ENCODE measurements around the gene PCDHB16. TPM values are rescaled to one million over a fixed set of nuclear protein-coding genes. Genes with fewer than 3 reads are reported as not detected.

PCDHB16 gene
- total and polyA plus RNA-seq, 2 of the 4 experiments (the other 2 are of a cell fraction), result 0.18 to 0.36 TPM

- Histone ChIP-seq H4K20me1 (ENCODE audit: insufficient read depth, low read length) (no peaks in the 10 kb centered on the region), H4K5ac (ENCODE audit: low read depth, low read length) (no peak overlapping the region), H2AFZ (replicated peaks; ENCODE audit: low read length, poor library complexity) (no peak overlapping the region), H3K27ac (ENCODE audit: insufficient read depth, low read length) (no peak overlapping the region), H3K4me2 (ENCODE audit: low read depth, low read length) (no peak overlapping the region), H2AK9ac (replicated peaks; ENCODE audit: low read depth, low read length, poor library complexity) (no peak overlapping the region), H3K79me1 (ENCODE audit: low read depth in 1 of 2, low read length in 2 of 2) (no peaks in the 10 kb centered on the region), H3K27me3 (ENCODE audit: control insufficient read depth, insufficient read depth, low read length) (no peaks in the 10 kb centered on the region), H3K36me3 (ENCODE audit: control insufficient read depth, insufficient read depth, low read length) (no peaks in the 10 kb centered on the region), H4K8ac (ENCODE audit: low read depth in 2 of 2, low read length in 2 of 2) (no peak overlapping the region), H2BK20ac (ENCODE audit: low read depth, low read length) (no peak overlapping the region), H3K9me1 (ENCODE audit: insufficient read depth, low read length) (no peaks in the 10 kb centered on the region), H3K56ac (ENCODE audit: extremely low read depth, insufficient read depth, low read length) (no peak overlapping the region), H2AK5ac (ENCODE audit: low read depth, low read length) (no peak overlapping the region), H4K91ac (ENCODE audit: insufficient read depth, low read depth, low read length) (no peak overlapping the region), H2BK15ac (ENCODE audit: low read depth, low read length) (no peak overlapping the region), H3K14ac (replicated peaks; ENCODE audit: low read depth, low read length) (no peak overlapping the region), H3K18ac (ENCODE audit: low read depth, low read length) (no peak overlapping the region), H3K9ac (ENCODE audit: low read depth, low read length) (no peak overlapping the region), H2BK5ac (ENCODE audit: low read depth, low read length, poor library complexity, severe bottlenecking) (no peak overlapping the region), H2BK120ac (ENCODE audit: low read depth, low read length) (no peak overlapping the region), H3K4me1 (ENCODE audit: control insufficient read depth, insufficient read depth, low read length) (no peaks in the 10 kb centered on the region), H3K4me3 (ENCODE audit: insufficient read depth, low read depth, low read length) (no peak overlapping the region), H3K9me3 (ENCODE audit: control insufficient read depth, insufficient read depth, low read length) (peaks cover 22% of the 10 kb centered on the region; the same call in 1 of the 2 replicates), H3K23ac (ENCODE audit: low read depth, low read length) (no peak overlapping the region), H3K4ac (ENCODE audit: low read depth, low read length) (no peak overlapping the region)
- dilution Hi-C loops (cut with HindIII; ENCODE audit: low sequenced_read_pairs, unreplicated experiment), result no loop called here
- BruUV-seq (replicated peaks), result no TSS peak
- ChIA-PET CTCF (no interaction called here), POLR2A (ENCODE audit: unreplicated experiment) (no interaction called here)
- in situ Hi-C loops (cut with MboI; ENCODE audit: low sequenced_read_pairs), result no loop called here
- intact Hi-C loops (cut with micrococcal nuclease), result no loop called here
- TF ChIP-seq RAD21 (IDR thresholded peaks at IDR 0.05; ENCODE audit: low read length), result no peak
- TF ChIP-seq USF2 (IDR thresholded peaks at IDR 0.05; ENCODE audit: low read depth, low read length), result no peak
- no peak for TF ChIP-seq NFE2L2 (IDR thresholded peaks at IDR 0.05; ENCODE audit: low read depth, low read length)
- no peak for TF ChIP-seq POLR2A (IDR thresholded peaks at IDR 0.05; ENCODE audit: low read depth, low read length)
- TF ChIP-seq CEBPB (IDR thresholded peaks at IDR 0.05; ENCODE audit: low read depth, low read length), result no peak
- no peak for TF ChIP-seq RCOR1 (IDR thresholded peaks at IDR 0.05; ENCODE audit: insufficient replicate concordance, low read length)
- TF ChIP-seq MAFK (IDR thresholded peaks at IDR 0.05; ENCODE audit: low read depth, low read length), result no peak
- TF ChIP-seq MXI1 (IDR thresholded peaks at IDR 0.05; ENCODE audit: borderline replicate concordance, low read depth, low read length), result no peak
- TF ChIP-seq SMC3 (IDR thresholded peaks at IDR 0.05; ENCODE audit: low read depth, low read length), result no peak
- TF ChIP-seq ELK1 (IDR thresholded peaks at IDR 0.05; ENCODE audit: borderline replicate concordance, low read depth, low read length), result no peak
- TF ChIP-seq CTCF (conservative IDR thresholded peaks at IDR 0.05; ENCODE audit: low read depth, low read length), result no peak
- no peak for TF ChIP-seq BHLHE40 (IDR thresholded peaks at IDR 0.05; ENCODE audit: low read depth, low read length)
- TF ChIP-seq CHD1 (IDR thresholded peaks at IDR 0.05; ENCODE audit: low read depth, low read length), result no peak
- DNase-seq (no peak), ATAC-seq (ENCODE audit: low read depth) (no peak)
- WGBS, 2 experiments (ENCODE audit: extremely low coverage in 2 of 2, insufficient read length in 1 of 2), result no CpG with 5 or more reads among the region's 1 CpG
Observed at GRCh38 chr5:141175933-141176332, 6.3 kb upstream of the PCDHB16 start.

Measured in IMR-90 (cell line).